Peyer's patch (tissue), 4 donors: ENCODE measurements around the gene IL13RA2. TPM values are rescaled to one million over a fixed set of nuclear protein-coding genes. Genes with fewer than 3 reads are reported as not detected.

ENCODE experiments used
- DNase-seq, 3 donors: peaks; one replicate each; pipeline ENCODE4 v3.0.0-alpha.2; 2017 to 2019
- H3K27ac ChIP-seq, 4 donors: fragments of 200-600 bp; sonication (generic); one replicate each; pipeline ENCODE4 v1.5.1; 2016 to 2019
- H3K27me3 ChIP-seq, 2 donors: fragments of 200-600 bp; sonication (generic); one replicate each; pipeline ENCODE4 v1.5.1; 2019
- H3K36me3 ChIP-seq, 3 donors: fragments of 200-600 bp; sonication (generic); one replicate each; pipeline ENCODE4 v1.5.1; 2016 to 2019
- H3K4me1 ChIP-seq, 4 donors: fragments of 200-600 bp; sonication (generic); one replicate each; pipeline ENCODE4 v1.5.1; 2016 to 2019
- H3K4me3 ChIP-seq, 4 donors: fragments of 200-600 bp; sonication (generic); 1 replicate in 3 of 4; 2 replicates in 1 of 4; pipeline ENCODE4 v1.5.1; 2016 to 2019; ENCODE audit warnings: mild to moderate bottlenecking in 1 of 4
- H3K9me3 ChIP-seq, 4 donors: fragments of 200-600 bp; sonication (generic); one replicate each; pipeline ENCODE4 v1.5.1; 2016 to 2019; ENCODE audit warnings: mild to moderate bottlenecking in 1 of 4
- CTCF ChIP-seq, 6 experiments: fragments of 450-650 bp in 4 of 6; fragments of 200-600 bp in 2 of 6; sonication (generic) in 1 of 6; IDR thresholded peaks; one replicate each; pipeline ENCODE4 v1.5.1; 2017 to 2019; ENCODE audit warnings: antibody characterized with exemption in 6 of 6, mild to moderate bottlenecking in 3 of 6, moderate library complexity in 1 of 6
- POLR2A ChIP-seq, 2 donors: fragments of 450-650 bp; IDR thresholded peaks; one replicate each; pipeline ENCODE4 v1.5.1; 2017; ENCODE audit warnings: antibody characterized with exemption in 2 of 2, mild to moderate bottlenecking in 2 of 2, moderate library complexity in 2 of 2
- total RNA-seq, 4 donors: library from RNA; depleted of rRNA; stranded (reverse); fragments of >200 nt; gene quantifications; one replicate each; pipeline ENCODE4 v1.1.0, GENCODE V29; 2016

IL13RA2 gene
- total RNA-seq, 4 donors from 2014 or later: not detected

GRCh38 chrX:115030625-115031024 is 13.2 kb upstream of the IL13RA2 start:
- TF ChIP-seq POLR2A (IDR thresholded peaks at IDR 0.05): no peak
- no peak for TF ChIP-seq CTCF (IDR thresholded peaks at IDR 0.05)
- DNase-seq: peak in 1 of 3 donors; percentile 54
- H3K9me3 ChIP-seq: no peaks in the 10 kb centered on the region
- H3K4me1 ChIP-seq: no peaks in the 10 kb centered on the region
- H3K27me3 ChIP-seq: no peaks in the 10 kb centered on the region
- H3K4me3 ChIP-seq: no peak overlapping the region
- no peaks in the 10 kb centered on the region for H3K36me3 ChIP-seq
- peak overlapping the region in 1 of 4 donors; percentile 12 for H3K27ac ChIP-seq

- no peaks in the 10 kb centered on the region for H3K27me3 ChIP-seq
- TF ChIP-seq CTCF (IDR thresholded peaks at IDR 0.05) (no peak), POLR2A (IDR thresholded peaks at IDR 0.05) (no peak)
- H3K27ac ChIP-seq: peak overlapping the region in 1 of 4 donors; percentile 12
- H3K36me3 ChIP-seq: no peaks in the 10 kb centered on the region
- no peaks in the 10 kb centered on the region for H3K4me1 ChIP-seq
- no peaks in the 10 kb centered on the region for H3K9me3 ChIP-seq
- H3K4me3 ChIP-seq: no peak overlapping the region
- no peak for DNase-seq
Observed at GRCh38 chrX:115029869-115030570, 12.6 kb upstream of the IL13RA2 start.

- Histone ChIP-seq H3K27ac (no peak overlapping the region), H3K4me3 (no peak overlapping the region), H3K4me1 (no peaks in the 10 kb centered on the region), H3K9me3 (no peaks in the 10 kb centered on the region), H3K36me3 (no peaks in the 10 kb centered on the region), H3K27me3 (no peaks in the 10 kb centered on the region)
- DNase-seq: no peak
- TF ChIP-seq CTCF (IDR thresholded peaks at IDR 0.05) (no peak), POLR2A (IDR thresholded peaks at IDR 0.05) (no peak)
Observed at GRCh38 chrX:115029440-115029839, 12.0 kb upstream of the IL13RA2 start.

GRCh38 chrX:115023811-115024210 is 6.4 kb upstream of the IL13RA2 start:
- Histone ChIP-seq H3K27me3 (no peaks in the 10 kb centered on the region), H3K27ac (no peak overlapping the region), H3K4me1 (no peaks in the 10 kb centered on the region), H3K9me3 (no peaks in the 10 kb centered on the region), H3K4me3 (no peak overlapping the region), H3K36me3 (no peaks in the 10 kb centered on the region)
- no peak for TF ChIP-seq POLR2A (IDR thresholded peaks at IDR 0.05)
- no peak for TF ChIP-seq CTCF (IDR thresholded peaks at IDR 0.05)
- DNase-seq: no peak

GRCh38 chrX:115023139-115023538 is 5.7 kb upstream of the IL13RA2 start:
- Histone ChIP-seq H3K27ac (no peak overlapping the region), H3K4me3 (no peak overlapping the region), H3K36me3 (no peaks in the 10 kb centered on the region), H3K9me3 (no peaks in the 10 kb centered on the region), H3K4me1 (no peaks in the 10 kb centered on the region), H3K27me3 (no peaks in the 10 kb centered on the region)
- TF ChIP-seq POLR2A (IDR thresholded peaks at IDR 0.05) (no peak), CTCF (IDR thresholded peaks at IDR 0.05) (no peak)
- DNase-seq: peak in 1 of 3 donors; percentile 46
